Mesothelial cell of epicardium (in vitro differentiated cells): ENCODE results near the gene ACAD8. TPM values are rescaled to one million over a fixed set of nuclear protein-coding genes. Genes with fewer than 3 reads are reported as not detected.

Source experiments
- DNase-seq, 2 experiments: peaks; one replicate each; pipeline ENCODE4 v3.0.0; 2021; ENCODE audit warnings: low spot score in 2 of 2; ENCODE audit not compliant: unreplicated experiment in 2 of 2
- H3K27ac Mint-ChIP-seq: 2 replicates; pipeline ENCODE4 v1.8.0; 2021; ENCODE audit warnings: mixed read lengths
- H3K27me3 Mint-ChIP-seq: 2 replicates; pipeline ENCODE4 v1.8.0; 2021; ENCODE audit warnings: low read depth, mixed read lengths
- H3K36me3 Mint-ChIP-seq: 2 replicates; pipeline ENCODE4 v1.8.0; 2021; ENCODE audit warnings: mixed read lengths
- H3K4me1 Mint-ChIP-seq: 2 replicates; pipeline ENCODE4 v1.8.0; 2021; ENCODE audit warnings: mixed read lengths
- H3K4me3 Mint-ChIP-seq: 2 replicates; pipeline ENCODE4 v1.8.0; 2021; ENCODE audit warnings: mild to moderate bottlenecking, moderate library complexity, mixed read lengths
- H3K9me3 Mint-ChIP-seq: 2 replicates; pipeline ENCODE4 v1.8.0; 2021; ENCODE audit warnings: mixed read lengths
- total RNA-seq: library from RNA; stranded (reverse); gene quantifications from 3 replicates; pipeline ENCODE4 v1.2.1, GENCODE V29; 2021
- TF ChIP-seq, protein P1 (sequence below): fragments of 200-600 bp; sonication (generic); IDR thresholded peaks from one replicate; pipeline ENCODE4 v1.5.0; 2021; ENCODE audit warnings: antibody characterized with exemption; ENCODE audit not compliant: unreplicated experiment

Gene ACAD8
- total RNA-seq, 1 donor from 2014 or later = 23.1 TPM

- H3K27ac Mint-ChIP-seq = no peak overlapping the region
- no peaks in the 10 kb centered on the region for H3K4me1 Mint-ChIP-seq
Observed at GRCh38 chr11:134289789-134290188, 36.4 kb downstream of the ACAD8 start.

DNA sequence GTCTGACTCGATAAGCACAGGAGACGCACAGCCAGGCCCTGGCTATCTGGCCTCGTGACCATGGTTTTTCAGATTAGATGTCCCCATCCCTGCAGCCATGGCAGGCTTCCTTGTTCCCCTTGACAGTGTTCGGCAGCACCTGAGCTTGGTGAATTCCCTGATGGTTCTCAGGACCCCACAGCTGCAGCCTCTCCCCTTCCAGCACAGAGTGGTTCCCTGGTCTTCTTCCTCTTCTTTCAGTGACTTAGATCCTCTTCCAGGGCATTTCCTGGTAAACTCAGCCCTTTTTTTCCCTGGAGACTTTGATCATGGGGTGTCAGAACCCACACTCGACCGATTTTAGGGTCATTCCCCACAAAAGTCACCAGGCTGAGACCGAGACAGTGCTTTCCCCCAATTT is 37.3 kb downstream of the ACAD8 start:
- Mint-ChIP-seq H3K27me3 (peaks cover 3% of the 10 kb centered on the region), H3K9me3 (no peaks in the 10 kb centered on the region), H3K36me3 (no peaks in the 10 kb centered on the region)

More at GRCh38 chr11:134289789-134290188, 36.4 kb downstream of the ACAD8 start:
- H3K9me3 Mint-ChIP-seq = no peaks in the 10 kb centered on the region
- H3K36me3 Mint-ChIP-seq = no peaks in the 10 kb centered on the region
- no peak for DNase-seq
- no peak overlapping the region for H3K4me3 Mint-ChIP-seq
- peaks cover 3% of the 10 kb centered on the region for H3K27me3 Mint-ChIP-seq
- TF ChIP-seq, protein P1, sequence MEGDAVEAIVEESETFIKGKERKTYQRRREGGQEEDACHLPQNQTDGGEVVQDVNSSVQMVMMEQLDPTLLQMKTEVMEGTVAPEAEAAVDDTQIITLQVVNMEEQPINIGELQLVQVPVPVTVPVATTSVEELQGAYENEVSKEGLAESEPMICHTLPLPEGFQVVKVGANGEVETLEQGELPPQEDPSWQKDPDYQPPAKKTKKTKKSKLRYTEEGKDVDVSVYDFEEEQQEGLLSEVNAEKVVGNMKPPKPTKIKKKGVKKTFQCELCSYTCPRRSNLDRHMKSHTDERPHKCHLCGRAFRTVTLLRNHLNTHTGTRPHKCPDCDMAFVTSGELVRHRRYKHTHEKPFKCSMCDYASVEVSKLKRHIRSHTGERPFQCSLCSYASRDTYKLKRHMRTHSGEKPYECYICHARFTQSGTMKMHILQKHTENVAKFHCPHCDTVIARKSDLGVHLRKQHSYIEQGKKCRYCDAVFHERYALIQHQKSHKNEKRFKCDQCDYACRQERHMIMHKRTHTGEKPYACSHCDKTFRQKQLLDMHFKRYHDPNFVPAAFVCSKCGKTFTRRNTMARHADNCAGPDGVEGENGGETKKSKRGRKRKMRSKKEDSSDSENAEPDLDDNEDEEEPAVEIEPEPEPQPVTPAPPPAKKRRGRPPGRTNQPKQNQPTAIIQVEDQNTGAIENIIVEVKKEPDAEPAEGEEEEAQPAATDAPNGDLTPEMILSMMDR = no peak

DNA sequence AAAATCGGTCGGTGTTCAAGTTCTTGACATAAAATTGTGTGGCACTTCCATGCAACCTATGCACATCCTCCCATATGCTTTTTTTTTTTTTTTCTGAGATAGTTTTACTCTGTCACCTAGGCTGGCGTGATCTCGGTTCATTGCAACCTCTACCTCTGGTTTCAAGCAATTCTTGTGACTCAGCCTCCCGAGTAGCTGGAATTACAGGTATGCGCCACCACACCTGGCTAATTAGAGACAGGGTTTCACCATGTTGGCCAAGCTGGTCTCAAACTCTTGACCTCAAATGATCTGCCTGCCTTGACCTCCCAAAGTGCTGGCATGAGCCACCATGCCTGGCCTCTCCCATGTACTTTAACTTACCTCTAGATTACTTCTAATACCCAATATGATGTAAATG is 37.8 kb downstream of the ACAD8 start:
- peaks cover 1% of the 10 kb centered on the region for H3K27me3 Mint-ChIP-seq
- H3K36me3 Mint-ChIP-seq = no peaks in the 10 kb centered on the region
- H3K27ac Mint-ChIP-seq = no peak overlapping the region
- no peak for DNase-seq
- no peaks in the 10 kb centered on the region for H3K4me1 Mint-ChIP-seq
- H3K4me3 Mint-ChIP-seq = no peak overlapping the region
- TF ChIP-seq, protein P1 = no peak
- H3K9me3 Mint-ChIP-seq = no peaks in the 10 kb centered on the region

More for the DNA sequence above, 37.3 kb downstream of the ACAD8 start:
- TF ChIP-seq, protein P1 = no peak
- Mint-ChIP-seq H3K27ac (no peak overlapping the region), H3K4me3 (no peak overlapping the region), H3K4me1 (no peaks in the 10 kb centered on the region)
- DNase-seq = no peak

GRCh38 chr11:134292661-134293060 is 39.3 kb downstream of the ACAD8 start:
- H3K9me3 Mint-ChIP-seq = no peaks in the 10 kb centered on the region
- peak in 1 of 2 experiments; percentile 29 for DNase-seq
- TF ChIP-seq, protein P1 = no peak

GRCh38 chr11:134293119-134294113 is 40.0 kb downstream of the ACAD8 start:
- TF ChIP-seq, protein P1 = no peak
- Mint-ChIP-seq H3K9me3 (no peaks in the 10 kb centered on the region), H3K4me3 (no peak overlapping the region), H3K27ac (no peak overlapping the region), H3K27me3 (peaks cover 1% of the 10 kb centered on the region), H3K4me1 (no peaks in the 10 kb centered on the region), H3K36me3 (no peaks in the 10 kb centered on the region)
- peak in 1 of 2 experiments; percentile 24 for DNase-seq

More at GRCh38 chr11:134292661-134293060, 39.3 kb downstream of the ACAD8 start:
- no peak overlapping the region for H3K4me3 Mint-ChIP-seq
- H3K4me1 Mint-ChIP-seq = no peaks in the 10 kb centered on the region
- H3K27me3 Mint-ChIP-seq = peaks cover 1% of the 10 kb centered on the region
- no peak overlapping the region for H3K27ac Mint-ChIP-seq
- H3K36me3 Mint-ChIP-seq = no peaks in the 10 kb centered on the region
